SU-DHL-6 (cell line): ENCODE data around the gene HHAT.
A peak's percentile ranks its signal among the peaks of the same experiment; 100 is the strongest.

ENCODE experiments used
- H2AFZ ChIP-seq: fragments of 200-600 bp; sonication (generic); 2 replicates; pipeline ENCODE4 v1.6.1; 2014; ENCODE audit warnings: low read depth, mild to moderate bottlenecking, moderate library complexity, mixed read lengths, antibody characterized with exemption, low read length; ENCODE audit not compliant: severe bottlenecking
- H3F3A ChIP-seq: fragments of 200-600 bp; shearing (Covaris generic); 2 replicates; pipeline ENCODE4 v1.6.0; 2016; ENCODE audit warnings: antibody characterized with exemption, mild to moderate bottlenecking; ENCODE audit not compliant: insufficient read depth
- H3K27ac ChIP-seq: fragments of 200-600 bp; sonication (generic); 2 replicates; pipeline ENCODE4 v1.5.1; 2016; ENCODE audit warnings: low read depth, mild to moderate bottlenecking, low read length, moderate library complexity, mixed read lengths
- H3K27me3 ChIP-seq: fragments of 200-600 bp; sonication (generic), shearing (Covaris generic); 2 replicates; pipeline ENCODE4 v1.6.0; 2014; ENCODE audit warnings: mild to moderate bottlenecking, low read length
- H3K36me3 ChIP-seq: fragments of 200-600 bp; sonication (generic); 2 replicates; pipeline ENCODE4 v1.6.1; 2014; ENCODE audit warnings: mild to moderate bottlenecking, low read length, mixed read lengths
- H3K4me2 ChIP-seq: fragments of 300-600, 200-600 bp; shearing (Covaris generic), sonication (generic); 2 replicates; pipeline ENCODE4 v1.6.0; 2014; ENCODE audit warnings: low read length, low read depth, mild to moderate bottlenecking; ENCODE audit not compliant: poor library complexity, severe bottlenecking
- H3K4me3 ChIP-seq: fragments of 200-600 bp; sonication (generic); 2 replicates; pipeline ENCODE4 v1.5.1; 2014; ENCODE audit warnings: antibody characterized with exemption, low read length, mild to moderate bottlenecking, mixed read lengths; ENCODE audit not compliant: insufficient read depth, poor library complexity, severe bottlenecking
- H3K79me2 ChIP-seq: fragments of 200-600 bp; sonication (generic); 2 replicates; pipeline ENCODE4 v1.6.1; 2014; ENCODE audit warnings: mild to moderate bottlenecking, low read length, moderate library complexity; ENCODE audit not compliant: insufficient read depth
- H3K9ac ChIP-seq: fragments of 200-600 bp; sonication (generic); 2 replicates; pipeline ENCODE4 v1.7.0; 2014; ENCODE audit warnings: mild to moderate bottlenecking, low read length
- H3K9me2 ChIP-seq: fragments of 200-600 bp; sonication (generic); replicated peaks from 2 replicates; pipeline ENCODE4 v1.6.1; 2014; ENCODE audit warnings: low read length; ENCODE audit not compliant: insufficient read depth
- H3K9me3 ChIP-seq: fragments of 200-600 bp; sonication (generic); 2 replicates; pipeline ENCODE4 v1.6.1; 2014; ENCODE audit warnings: low read length, mixed read lengths; ENCODE audit not compliant: insufficient read depth
- H4K20me1 ChIP-seq: fragments of 200-600 bp; sonication (generic); 2 replicates; pipeline ENCODE4 v1.6.1; 2014; ENCODE audit warnings: low read depth, mild to moderate bottlenecking, antibody characterized with exemption, low read length, moderate library complexity, mixed read lengths
- CTCF ChIP-seq: fragments of 200-600 bp; sonication (generic); IDR thresholded peaks from one replicate; pipeline ENCODE4 v1.5.1; 2017; ENCODE audit warnings: antibody characterized with exemption, mild to moderate bottlenecking, low read length, moderate library complexity; ENCODE audit not compliant: insufficient read depth, poor library complexity, severe bottlenecking
- EZH2phosphoT487 ChIP-seq: fragments of 200-600 bp; sonication (generic), shearing (Covaris generic); conservative IDR thresholded peaks from 2 replicates; pipeline ENCODE4 v1.6.1; 2018; ENCODE audit warnings: mild to moderate bottlenecking, antibody characterized with exemption, low read length, moderate library complexity, mixed read lengths

HHAT gene

DNA sequence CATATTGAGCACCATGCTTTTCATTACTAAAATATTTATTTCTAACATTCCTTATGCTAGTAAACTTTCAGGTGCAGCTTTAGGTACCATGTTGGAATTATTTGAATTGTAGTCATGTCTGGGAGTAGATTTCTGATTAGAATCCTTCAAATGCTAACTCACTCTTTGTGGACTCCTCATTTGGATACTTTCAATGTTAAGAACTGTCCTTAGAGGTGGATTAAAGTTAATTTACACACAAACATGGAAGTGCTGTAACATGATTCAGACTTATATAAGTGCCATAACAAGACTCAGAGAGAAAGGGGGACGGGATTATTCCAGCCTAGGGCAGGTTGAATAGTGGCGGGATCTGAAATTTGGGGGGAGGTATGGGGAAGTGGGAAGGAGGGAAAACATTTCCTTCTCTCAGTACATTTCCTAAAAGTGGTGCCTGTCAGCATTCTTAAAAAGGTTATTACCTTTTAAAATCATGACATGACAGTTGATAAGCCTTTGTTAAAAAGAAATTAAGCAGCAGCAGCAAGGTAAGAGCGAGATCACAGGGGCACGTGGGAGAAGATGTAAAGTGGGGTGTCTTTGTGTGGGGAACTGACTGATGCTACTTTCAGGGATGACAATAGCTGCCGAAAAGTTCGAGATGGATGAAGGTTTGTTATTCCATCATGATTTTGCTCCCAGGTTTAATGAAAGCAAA is 44.4 kb downstream of the HHAT start:
- Histone ChIP-seq H3F3A (no peaks in the 10 kb centered on the region), H3K4me3 (no peak overlapping the region), H4K20me1 (no peaks in the 10 kb centered on the region), H3K9ac (no peak overlapping the region), H3K27me3 (no peaks in the 10 kb centered on the region), H3K4me2 (no peak overlapping the region), H3K9me3 (no peaks in the 10 kb centered on the region), H2AFZ (no peak overlapping the region), H3K27ac (no peak overlapping the region), H3K9me2 (no peaks in the 10 kb centered on the region), H3K36me3 (no peaks in the 10 kb centered on the region), H3K79me2 (no peaks in the 10 kb centered on the region)
- TF ChIP-seq EZH2phosphoT487 (no peak), CTCF (no peak)

- Histone ChIP-seq H3K27ac (no peak overlapping the region), H3K9ac (no peak overlapping the region), H3K27me3 (no peaks in the 10 kb centered on the region), H2AFZ (no peak overlapping the region), H3K4me3 (no peak overlapping the region), H3K9me3 (no peaks in the 10 kb centered on the region), H3K79me2 (no peaks in the 10 kb centered on the region), H3K4me2 (no peak overlapping the region), H3K9me2 (no peaks in the 10 kb centered on the region), H3K36me3 (no peaks in the 10 kb centered on the region), H4K20me1 (no peaks in the 10 kb centered on the region), H3F3A (no peaks in the 10 kb centered on the region)
- no peak for TF ChIP-seq CTCF
- no peak for TF ChIP-seq EZH2phosphoT487
Observed at GRCh38 chr1:210373628-210373877, 44.9 kb downstream of the HHAT start.

- Histone ChIP-seq H3K27me3 (no peaks in the 10 kb centered on the region), H3K9ac (no peak overlapping the region), H3K79me2 (no peaks in the 10 kb centered on the region), H2AFZ (no peak overlapping the region), H3K9me3 (no peaks in the 10 kb centered on the region), H4K20me1 (no peaks in the 10 kb centered on the region), H3K9me2 (no peaks in the 10 kb centered on the region), H3F3A (no peaks in the 10 kb centered on the region), H3K4me2 (no peak overlapping the region), H3K4me3 (no peak overlapping the region), H3K27ac (no peak overlapping the region), H3K36me3 (no peaks in the 10 kb centered on the region)
- peak; percentile 25 for TF ChIP-seq CTCF
- TF ChIP-seq EZH2phosphoT487: no peak
Observed at GRCh38 chr1:210373878-210374599, 45.3 kb downstream of the HHAT start.
